ENCODE measurements around the gene PSME4.

Gene PSME4

GRCh38 chr2:53821810-53822209 is 149.0 kb downstream of the PSME4 start:
- TF ChIP-seq ZFX (IDR thresholded peaks at IDR 0.05; ENCODE audit: borderline replicate concordance) (no peak), CTCF (IDR thresholded peaks at IDR 0.05) (no peak)
- no peak overlapping the region for H3K27ac ChIP-seq

- H3K27ac ChIP-seq: no peak overlapping the region
- no peak for TF ChIP-seq CTCF (IDR thresholded peaks at IDR 0.05)
Observed at GRCh38 chr2:53820711-53821110, 150.1 kb downstream of the PSME4 start.

GRCh38 chr2:53820048-53820447 is 150.7 kb downstream of the PSME4 start:
- TF ChIP-seq ZFX (IDR thresholded peaks at IDR 0.05; ENCODE audit: borderline replicate concordance): no peak
- TF ChIP-seq CTCF (IDR thresholded peaks at IDR 0.05): no peak

GRCh38 chr2:53819634-53820033 is 151.2 kb downstream of the PSME4 start:
- no peak overlapping the region for H3K27ac ChIP-seq
- TF ChIP-seq CTCF (IDR thresholded peaks at IDR 0.05): no peak
- no peak for TF ChIP-seq ZFX (IDR thresholded peaks at IDR 0.05; ENCODE audit: borderline replicate concordance)

More at GRCh38 chr2:53820048-53820447, 150.7 kb downstream of the PSME4 start:
- H3K27ac ChIP-seq: no peak overlapping the region

- no peak overlapping the region for H3K27ac ChIP-seq
- TF ChIP-seq CTCF (IDR thresholded peaks at IDR 0.05) (no peak), ZFX (IDR thresholded peaks at IDR 0.05; ENCODE audit: borderline replicate concordance) (no peak)
Observed at GRCh38 chr2:53818854-53819435, 151.8 kb downstream of the PSME4 start.
